ENCODE measurements around the gene TECR.

The TECR gene

DNA sequence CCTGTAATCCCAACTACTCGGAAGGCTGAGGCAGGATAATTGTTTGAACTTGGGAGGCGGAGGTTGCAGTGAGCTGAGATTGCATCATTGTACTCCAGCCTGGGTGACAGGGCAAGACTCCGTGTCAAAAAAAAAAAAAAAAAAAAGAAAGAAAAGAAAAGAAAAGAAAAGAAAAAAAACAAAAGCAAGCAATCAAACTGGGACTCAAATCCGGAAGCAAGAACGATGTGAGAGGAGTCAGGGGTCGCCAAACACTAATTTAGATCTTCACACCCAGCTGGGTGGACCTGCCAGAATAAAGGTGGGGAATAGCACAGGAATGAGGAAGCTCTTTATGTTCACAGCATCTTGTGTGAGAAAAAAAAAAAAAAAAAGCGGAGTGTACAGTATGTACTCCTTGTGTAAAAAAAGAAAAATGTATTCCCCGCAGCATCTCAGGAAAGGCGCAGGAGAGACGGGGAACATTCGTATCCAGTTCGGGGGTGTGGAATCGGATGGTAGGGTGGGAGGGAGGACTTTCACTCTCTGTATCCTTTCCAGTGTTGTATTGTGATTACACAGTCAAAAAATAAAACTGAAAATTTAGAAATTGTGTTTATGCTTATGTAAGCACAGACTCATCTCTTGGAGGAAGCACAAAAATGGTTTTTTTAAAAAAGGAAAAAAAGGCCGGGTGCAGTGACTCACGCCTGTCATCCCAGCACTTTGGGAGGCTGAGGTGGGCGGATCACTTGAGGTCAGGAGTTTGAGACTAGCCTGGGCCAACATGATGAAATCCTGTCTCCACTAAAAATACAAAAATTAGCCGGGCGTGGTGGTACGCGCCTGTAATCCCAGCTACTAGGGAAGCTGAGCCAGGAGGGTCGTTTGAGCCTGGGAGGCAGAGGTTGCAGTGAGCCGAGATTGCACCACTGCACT, 18.8 kb upstream of the TECR start:
- DNase-seq (ENCODE audit: low read depth): no peak

DNA sequence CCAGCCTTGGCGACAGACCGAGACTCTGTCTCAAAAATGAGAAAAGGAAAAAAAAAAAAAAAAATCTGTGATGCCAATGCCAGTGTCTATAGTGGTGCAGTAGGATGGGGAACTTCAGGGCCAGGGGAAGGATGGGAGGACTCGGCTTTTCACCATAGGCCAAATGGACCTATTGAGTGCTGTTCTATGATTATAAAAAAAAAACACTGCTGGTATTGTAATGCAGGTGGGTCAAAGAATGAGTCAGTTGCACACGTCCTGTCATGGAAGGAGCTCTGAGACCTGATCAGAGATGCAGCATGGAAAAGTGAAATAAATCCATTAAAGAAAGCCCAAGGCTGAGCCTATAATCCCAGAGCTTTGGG, 18.2 kb upstream of the TECR start:
- no peak for DNase-seq (ENCODE audit: low read depth)

DNA sequence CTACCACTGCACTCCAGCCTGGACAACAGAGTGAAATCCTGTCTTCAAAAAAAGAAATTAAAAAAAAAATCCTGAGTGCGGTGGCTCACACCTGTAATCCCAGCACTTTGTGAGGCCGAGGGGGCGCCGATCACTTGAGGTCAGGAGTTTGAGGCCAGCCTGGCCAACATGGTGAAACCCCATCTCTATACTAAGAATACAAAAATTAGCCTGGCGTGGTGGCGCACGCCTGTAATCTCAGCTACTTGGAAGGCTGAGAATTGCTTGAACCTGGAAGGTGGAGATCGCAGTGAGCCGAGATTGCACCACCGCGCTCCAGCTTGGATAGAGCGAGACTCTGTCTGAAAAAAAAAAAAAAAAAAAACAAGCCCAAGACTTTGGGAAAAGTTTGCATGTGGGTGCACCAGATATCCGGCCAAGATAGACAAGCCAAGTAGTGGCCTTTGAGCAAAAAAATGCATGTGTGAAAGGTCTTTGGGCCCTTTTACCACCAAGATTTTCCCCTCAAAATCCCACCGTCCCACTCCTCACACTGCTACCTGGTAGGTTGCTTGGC, 16.9 kb upstream of the TECR start:
- no peak for DNase-seq (ENCODE audit: low read depth)

DNA sequence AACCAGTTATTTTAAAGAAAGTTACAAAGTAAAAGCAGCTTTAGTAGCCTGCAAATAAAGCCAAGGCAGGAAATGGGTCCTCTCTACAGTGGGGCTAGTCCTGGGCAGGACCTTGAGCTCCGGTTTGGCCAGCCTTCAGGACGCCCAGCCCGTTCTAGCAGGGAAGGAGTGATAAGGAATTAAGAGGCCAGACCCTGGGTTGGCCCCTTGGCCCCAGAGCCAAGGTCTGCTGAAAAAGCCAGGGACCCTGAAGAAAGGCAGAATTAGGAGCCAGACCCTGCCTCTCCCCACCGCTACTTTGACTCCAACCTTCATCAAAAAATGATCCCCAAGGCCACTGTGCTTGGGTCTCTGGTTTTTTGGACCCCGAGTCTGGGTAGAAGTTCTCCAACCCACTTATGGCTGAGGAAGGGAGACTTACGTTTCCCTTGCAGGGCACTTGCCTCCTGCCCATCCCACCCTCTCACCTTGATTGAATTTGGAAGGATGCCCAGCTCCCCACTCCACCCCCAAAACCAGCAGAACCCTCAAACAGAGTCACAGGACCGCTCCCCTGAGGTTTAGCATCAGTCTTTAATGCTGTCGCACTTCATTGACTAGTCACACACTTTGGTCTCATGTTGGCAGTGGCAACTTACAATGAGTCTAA, 15.1 kb upstream of the TECR start:
- no peak for DNase-seq (ENCODE audit: low read depth)

DNA sequence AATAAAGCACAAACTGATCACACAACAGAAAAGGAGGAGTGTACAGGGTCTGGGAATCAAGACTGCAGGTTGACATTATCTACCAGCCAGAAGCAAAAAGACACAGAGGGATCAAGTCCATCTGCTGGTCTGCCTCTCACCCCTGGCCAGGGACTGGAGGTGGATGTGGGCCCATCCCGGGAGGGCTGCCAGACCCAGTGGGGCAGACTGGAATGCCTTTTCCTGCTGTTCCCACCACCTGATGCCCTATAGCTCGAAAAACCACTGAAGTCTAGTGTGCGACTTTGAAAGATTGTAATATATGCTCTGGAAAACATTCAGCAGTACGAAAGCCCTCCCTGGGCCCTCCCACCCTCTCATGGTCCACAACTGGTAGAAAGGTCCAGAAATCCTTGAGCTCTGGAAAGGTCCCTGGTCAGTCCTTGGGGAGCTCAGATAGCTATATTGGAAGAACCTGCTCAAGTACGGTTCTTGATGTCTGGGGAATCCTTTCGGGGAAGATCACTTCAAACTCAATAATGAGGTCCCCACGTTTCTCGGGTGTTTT, 13.8 kb upstream of the TECR start:
- no peak for DNase-seq (ENCODE audit: low read depth)

- DNase-seq (ENCODE audit: low read depth): no peak
Measured at GRCh38 chr19:14516048-14516534, 13.3 kb upstream of the TECR start.

DNA sequence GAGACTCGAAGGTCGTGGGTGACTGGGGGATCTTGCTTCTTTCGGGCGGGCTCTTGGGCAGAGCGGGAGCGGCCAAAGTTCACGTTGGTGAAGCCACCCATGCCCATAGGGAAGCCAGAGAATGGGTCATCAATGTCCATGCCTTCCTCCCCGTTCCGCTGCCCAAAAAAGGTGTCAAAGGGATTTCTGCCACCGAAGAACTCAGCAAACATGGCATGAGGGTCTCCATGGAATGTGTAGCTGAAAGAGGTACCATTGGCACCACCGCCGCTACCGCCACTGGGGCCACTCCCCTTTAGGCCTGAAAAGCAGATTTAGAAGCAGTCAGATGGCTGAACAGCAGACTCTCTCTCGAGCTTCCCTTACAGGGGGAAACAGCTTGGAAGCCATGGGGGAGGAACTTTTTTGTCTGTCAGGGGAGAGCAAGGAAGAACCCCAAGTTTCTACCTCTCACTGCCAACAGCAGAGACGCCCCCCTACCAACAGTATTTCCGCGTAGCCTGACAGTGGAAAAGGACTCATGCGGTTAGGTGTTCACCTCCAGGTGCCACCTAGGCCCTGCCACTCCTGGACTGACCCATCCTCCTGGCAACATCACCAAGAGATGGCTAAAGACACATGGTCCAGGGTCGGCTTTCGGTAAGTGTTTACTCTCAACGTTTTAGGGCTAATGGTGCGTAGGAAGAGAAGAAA, 12.5 kb upstream of the TECR start:
- no peak for DNase-seq (ENCODE audit: low read depth)

DNA sequence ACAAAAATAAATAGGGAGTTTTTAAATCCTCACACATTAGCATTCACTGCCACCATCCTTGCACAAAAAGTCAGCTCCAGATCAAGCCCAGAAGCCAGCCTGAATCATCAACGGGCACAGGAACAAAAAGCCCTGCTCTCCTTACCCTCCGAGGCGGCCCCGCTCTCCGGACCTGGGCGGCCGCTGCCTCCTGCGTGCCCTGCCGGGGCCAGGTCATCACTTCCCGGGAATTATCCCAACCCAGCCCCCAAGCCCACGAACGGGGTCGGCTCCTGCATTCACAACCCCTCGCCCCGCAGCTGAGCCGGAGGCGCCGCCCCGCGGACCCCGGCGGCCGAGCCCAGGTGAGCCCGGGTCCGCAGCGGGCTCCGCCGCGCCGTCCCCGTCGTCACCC, 12.0 kb upstream of the TECR start:
- no peak for DNase-seq (ENCODE audit: low read depth)

- DNase-seq (ENCODE audit: low read depth): no peak
Measured at GRCh38 chr19:14517840-14518505, 11.4 kb upstream of the TECR start, which contains the start of gene DNAJB1. TSS of gene DNAJB1 (minus strand) at chr19:14518397. CDS start at chr19:14518349, 48 bp downstream.

GRCh38 chr19:14519245-14519859, 10.0 kb upstream of the TECR start:
- no peak for DNase-seq (ENCODE audit: low read depth)

DNA sequence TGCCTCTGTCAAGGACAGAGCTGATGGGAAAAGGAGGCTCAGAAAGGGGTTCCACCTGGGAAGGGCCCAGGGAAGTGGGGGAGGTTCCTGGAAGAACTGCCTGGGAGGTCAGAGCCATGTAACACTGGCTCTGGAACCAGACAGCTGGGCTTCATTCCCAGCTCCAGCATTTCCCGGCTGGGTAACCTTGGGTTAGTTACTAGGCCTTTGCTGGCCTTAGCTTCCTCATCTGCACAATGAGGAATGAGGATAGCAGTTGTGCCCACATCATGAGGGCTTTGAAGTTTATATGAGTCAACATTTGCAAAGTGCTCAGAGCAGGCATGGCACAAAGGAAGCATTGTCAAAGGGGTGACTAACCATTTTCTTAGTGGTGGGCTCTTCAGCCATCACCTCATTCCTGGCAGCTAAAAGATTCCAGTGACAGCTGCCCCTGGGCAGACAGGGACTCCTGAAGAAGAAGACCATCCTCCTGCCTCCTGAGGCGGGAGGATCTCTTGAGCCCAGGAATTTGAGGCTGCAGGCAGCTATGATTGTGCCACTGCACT, 9.5 kb upstream of the TECR start:
- no peak for DNase-seq (ENCODE audit: low read depth)

GRCh38 chr19:14520543-14520942, 8.9 kb upstream of the TECR start:
- DNase-seq (ENCODE audit: low read depth): no peak

- DNase-seq (ENCODE audit: low read depth): no peak
Measured at GRCh38 chr19:14525729-14526128, 3.7 kb upstream of the TECR start.

GRCh38 chr19:14526423-14526822, 3.0 kb upstream of the TECR start:
- DNase-seq (ENCODE audit: low read depth): no peak

DNA sequence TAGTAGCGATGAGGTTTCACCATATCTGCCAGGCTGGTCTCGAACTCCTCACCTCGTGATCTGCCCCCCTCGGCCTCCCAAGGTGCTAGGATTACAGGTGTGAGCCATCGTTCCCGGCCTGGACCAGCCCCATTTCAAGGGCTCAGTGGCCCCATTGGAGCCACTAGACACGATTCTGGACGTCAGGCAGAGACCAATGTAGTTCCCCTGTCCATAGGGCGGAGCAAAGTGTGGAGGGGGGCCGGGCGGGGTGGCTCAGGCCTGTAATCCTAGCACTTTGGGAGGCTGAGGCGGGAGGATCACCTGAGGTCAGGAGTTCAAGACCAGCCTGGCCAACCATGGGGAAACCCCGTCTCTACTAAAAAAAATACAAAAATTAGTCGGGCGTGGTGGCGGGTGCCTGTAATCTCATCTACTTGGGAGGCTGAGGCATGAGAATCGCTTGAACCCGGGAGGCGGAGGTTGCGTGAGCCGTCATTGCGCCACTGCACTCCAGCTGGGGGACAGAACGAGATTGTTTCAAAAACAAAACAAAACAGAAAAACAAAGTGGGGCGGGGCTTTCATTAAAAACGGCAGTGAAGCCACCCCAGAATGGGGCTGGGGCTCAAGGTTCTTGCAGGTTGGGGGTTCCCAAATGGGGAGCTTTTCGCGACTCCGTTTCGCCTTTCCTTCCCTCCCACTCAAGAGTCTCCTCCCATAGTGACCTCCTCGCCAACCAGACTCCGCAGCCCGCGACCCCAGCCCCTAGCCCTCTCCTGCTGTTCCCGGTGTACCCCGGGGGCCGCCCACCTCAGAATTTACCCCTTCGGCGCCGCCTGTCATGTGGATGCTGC, 758 bp upstream of the TECR start:
- no peak for DNase-seq (ENCODE audit: low read depth)

DNA sequence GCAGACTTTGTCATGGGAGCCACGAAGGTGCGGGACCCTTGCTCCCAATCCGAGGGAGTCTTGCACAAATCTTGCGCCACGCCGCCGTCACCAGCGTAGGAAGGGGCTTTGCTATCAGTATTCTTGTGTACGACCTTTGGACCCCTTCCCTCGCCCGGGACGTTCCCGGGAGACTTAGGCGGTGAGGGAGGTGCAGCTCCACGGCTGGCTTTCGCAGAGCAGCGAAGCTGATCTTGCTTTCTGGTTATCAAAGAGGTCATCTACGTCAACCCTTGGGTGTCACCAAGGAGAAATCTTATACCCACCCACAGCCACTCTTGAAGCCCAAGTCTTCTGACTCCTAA, 583 bp downstream of the TECR start:
- no peak for DNase-seq (ENCODE audit: low read depth)

GRCh38 chr19:14530506-14530905, 1.1 kb downstream of the TECR start:
- DNase-seq (ENCODE audit: low read depth): no peak

- no peak for DNase-seq (ENCODE audit: low read depth)
Measured at GRCh38 chr19:14533450-14533849, 4.1 kb downstream of the TECR start.

GRCh38 chr19:14536926-14537692, 7.7 kb downstream of the TECR start:
- DNase-seq (ENCODE audit: low read depth): no peak
